NCI-H748 treated with DMSO at 0.1 percent for 48 hours (cell line): Measurements from ENCODE around the gene BCR.
"Not testable (repeated sequence)": the region's sequence is repeated elsewhere in the genome, so short reads cannot be mapped to it uniquely, and the experiment has no call there.

Experiments
- DNase-seq: peaks from one replicate; lab custom pipeline; 2025; lab: John Stamatoyannopoulos, UW

BCR gene

GRCh38 chr22:23316596-23316995 is 136.3 kb downstream of the BCR start:
- DNase-seq, result not testable (repeated sequence)

DNA sequence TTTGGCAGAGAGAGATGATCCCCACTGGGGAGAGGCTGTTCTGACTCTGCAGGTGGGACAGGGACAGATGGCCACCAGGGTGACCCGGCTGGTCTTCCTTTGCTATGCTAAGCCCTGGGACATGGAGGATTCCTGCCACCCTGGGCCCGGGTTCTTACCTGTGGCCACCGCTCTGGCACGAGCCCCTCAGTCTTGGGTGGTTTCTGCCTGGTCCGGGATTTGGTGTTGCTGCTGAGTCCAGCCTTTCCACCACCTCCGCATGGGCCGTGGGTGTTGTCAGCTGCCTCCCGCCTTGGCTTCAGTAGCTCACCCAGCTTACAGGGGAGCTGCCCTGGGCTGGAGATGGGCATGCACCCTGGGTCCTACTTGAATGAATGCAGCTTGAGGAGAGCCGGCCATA is 138.0 kb downstream of the BCR start:
- not testable (repeated sequence) for DNase-seq

GRCh38 chr22:23322497-23323080 is 142.3 kb downstream of the BCR start:
- not testable (repeated sequence) for DNase-seq

GRCh38 chr22:23323960-23324688 is 143.8 kb downstream of the BCR start:
- not testable (repeated sequence) for DNase-seq

GRCh38 chr22:23325183-23325582 is 144.9 kb downstream of the BCR start:
- DNase-seq, result no peak

DNA sequence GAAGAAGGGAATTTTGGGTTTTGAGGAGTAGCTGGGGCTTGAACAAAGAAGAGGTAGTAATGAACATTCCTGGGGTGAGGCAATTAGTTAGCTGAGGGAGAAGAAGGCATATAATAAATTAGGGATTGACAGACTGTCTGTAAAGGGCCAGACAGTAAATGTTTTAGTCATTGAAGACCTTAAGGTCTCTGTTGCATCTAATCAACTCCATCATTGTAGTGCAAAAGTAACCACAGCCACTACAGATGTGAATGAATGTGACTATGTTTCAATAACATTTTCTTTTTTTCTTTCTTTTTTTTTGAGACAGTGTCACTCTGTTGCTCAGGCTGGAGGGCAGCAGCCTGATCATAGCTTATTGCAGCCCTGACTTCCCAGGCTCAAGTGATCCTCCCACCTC is 153.5 kb downstream of the BCR start:
- not testable (repeated sequence) for DNase-seq

- not testable (repeated sequence) for DNase-seq
These were observed 157.4 kb downstream of the BCR start for GRCh38 chr22:23337672-23338071.

DNA sequence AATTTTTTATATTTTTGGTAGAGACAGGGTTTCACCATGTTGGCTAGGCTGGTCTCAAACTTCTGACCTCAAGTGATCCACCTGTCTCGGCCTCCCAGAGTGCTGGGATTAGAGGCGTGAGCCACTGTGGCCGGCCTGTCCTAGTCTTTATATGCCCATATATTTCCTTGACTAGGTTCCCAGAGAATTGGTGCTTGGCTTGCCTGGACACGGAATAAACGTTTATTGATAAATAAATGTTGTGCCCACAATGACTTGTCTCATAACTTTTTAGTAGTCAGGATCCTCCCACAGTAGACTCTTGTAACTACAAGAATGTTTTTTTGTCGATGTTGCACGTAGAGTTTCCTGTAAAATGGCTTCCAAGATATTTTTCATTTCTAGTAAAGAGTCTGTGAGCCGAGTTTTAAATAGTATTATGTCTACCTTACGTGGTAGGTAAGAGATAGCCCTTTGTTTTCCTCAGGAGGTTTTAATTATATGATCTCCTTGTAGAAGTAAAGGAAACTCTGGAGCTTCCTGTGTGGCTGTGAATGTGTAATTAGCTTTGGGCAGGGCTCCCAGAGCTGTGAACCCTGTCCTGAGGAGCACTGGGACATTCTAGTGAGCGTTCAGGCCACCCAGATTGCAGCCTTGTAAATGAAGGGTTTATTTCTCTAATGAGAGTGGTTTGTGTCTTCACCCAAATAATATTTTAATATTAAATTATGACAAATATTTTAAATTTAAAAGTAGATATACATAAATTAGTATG is 161.8 kb downstream of the BCR start:
- not testable (repeated sequence) for DNase-seq

DNA sequence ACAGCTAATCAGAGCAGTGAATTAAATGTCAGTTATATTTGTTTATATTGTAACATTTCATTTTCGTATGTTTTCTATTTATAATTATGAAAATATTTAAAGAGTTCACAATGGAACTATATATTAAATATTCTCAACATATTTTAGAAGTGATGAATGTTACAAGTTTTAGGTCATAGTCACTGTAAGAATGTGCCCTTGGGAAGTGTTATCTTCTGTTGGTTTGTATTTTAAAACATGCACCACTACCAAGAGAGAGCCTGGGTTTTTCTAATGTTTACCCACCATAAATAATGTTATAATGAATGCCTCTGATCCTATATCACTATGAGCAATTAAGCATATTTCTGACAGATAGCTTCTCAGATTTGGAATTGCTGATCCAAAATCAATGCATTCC is 171.0 kb downstream of the BCR start:
- DNase-seq, result no peak

DNA sequence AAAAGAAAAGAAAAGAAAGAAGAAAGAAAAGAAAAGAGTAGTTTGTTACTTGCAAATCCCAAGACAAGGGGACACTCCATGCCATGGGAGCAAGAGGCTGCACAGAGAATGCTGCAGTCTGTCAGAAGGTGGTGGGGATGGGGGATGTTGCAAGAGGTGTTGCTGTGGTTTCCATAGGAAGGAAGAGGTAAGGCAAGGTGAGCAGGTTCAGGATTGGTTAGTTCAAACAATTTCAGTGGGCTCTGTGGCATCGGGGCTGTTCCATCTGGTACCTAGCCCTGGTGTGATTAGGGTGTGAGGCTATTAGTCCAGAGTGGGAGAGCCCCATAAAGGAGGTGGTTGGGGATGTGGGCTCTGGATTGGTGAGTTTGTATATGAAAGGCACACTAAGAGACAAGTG is 172.7 kb downstream of the BCR start:
- DNase-seq, result no peak

DNA sequence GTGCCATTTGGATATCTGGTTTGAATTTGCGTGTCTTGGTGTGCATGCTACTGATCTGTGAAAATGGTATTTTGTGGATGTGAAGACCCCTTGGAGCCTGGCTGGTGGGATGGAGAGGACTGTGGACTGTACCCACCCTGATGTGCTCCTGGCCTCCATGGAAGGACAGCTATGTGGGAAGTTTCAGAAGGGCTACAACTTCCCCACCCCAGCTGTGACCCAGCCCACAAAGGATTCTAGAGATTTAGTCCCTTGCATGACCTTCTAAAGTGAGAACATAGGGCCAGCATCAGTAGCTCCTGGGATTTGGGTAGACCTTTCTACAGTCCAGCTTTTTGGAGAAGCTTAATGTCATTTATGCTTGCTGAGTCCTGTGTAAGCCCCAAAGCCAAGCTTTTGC is 173.4 kb downstream of the BCR start:
- DNase-seq, result no peak

- DNase-seq, result no peak
These were observed 175.8 kb downstream of the BCR start for GRCh38 chr22:23356094-23356493.

DNA sequence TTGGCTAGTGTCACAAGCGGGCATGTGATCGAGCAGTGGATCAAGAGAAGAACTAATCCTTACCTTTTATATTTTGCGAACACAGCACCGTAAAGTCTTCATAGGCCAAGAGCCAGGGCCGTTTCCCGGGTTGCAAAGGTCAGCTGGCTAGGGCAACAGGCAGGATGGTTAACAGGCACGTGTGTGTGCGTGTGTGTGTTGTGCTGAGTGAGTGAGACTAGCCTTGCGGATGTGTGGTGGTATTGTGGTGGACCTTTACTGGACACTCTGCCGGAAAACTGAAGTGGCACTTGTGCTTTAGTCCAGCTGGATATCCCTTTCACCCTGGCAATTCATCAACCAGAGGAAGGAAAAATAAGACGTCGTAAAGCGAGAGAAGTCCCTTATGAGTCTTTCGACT is 176.7 kb downstream of the BCR start:
- DNase-seq, result no peak

GRCh38 chr22:23359583-23360123 is 179.3 kb downstream of the BCR start:
- no peak for DNase-seq

DNA sequence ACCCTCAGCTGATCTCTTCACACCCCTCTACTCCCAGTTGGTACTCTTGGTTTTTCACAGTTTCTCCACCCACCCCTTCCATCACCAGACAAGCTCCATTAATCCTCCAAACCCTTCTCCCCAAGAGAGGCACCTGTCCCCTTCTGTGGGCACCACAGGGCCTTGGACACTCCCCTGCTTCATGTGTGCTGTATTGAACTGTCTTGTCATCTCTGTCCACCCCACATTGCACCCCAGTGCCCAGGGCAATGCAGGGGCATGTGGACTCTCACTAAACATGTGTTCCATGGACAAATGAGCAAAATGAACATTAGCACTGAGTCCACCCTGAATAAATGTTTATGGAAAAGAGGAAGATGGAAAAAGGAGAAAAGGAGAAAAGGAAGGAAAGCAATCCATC is 181.4 kb downstream of the BCR start:
- DNase-seq, result no peak

- no peak for DNase-seq
These were observed 183.4 kb downstream of the BCR start for GRCh38 chr22:23363683-23364082.

- DNase-seq, result no peak
These were observed 184.1 kb downstream of the BCR start for GRCh38 chr22:23364389-23364788.

DNA sequence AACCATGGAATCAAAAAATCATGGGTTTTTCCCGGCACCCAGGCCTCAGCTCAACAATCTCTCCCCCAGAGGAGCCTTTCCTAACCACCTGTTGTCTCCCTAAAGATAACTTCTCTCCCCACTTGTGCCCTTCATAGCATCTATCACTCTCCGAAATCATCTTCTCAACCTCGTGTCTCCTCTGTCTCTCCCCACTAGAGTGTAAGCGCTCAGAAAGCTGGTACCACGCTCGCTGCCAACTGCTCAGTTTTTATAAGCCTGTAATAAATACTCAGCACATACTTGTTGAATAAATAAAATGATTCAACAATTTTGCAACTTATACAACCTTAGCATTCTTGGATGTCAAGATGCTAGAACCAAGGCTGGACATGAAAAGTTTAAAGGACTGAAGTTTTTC is 185.2 kb downstream of the BCR start:
- no peak for DNase-seq

DNA sequence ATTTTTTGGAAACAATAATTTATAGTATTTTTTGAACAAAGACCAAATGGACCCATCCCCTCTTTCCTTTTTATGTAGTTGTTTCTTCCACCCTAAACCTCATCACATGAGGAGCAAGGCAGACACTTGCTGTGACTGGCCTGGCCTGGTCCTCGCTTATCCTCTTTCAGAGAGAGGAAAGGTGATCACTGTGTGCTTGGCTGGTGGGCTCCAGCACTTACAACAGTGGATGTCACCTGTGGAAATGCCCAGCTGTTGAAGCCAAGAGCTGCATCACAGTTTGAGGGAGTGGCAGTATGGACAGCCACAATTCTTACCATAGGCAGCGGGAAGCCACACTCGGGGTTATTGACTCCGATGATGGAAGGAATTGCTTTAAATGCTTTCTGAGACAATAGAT is 185.7 kb downstream of the BCR start:
- DNase-seq, result no peak

DNA sequence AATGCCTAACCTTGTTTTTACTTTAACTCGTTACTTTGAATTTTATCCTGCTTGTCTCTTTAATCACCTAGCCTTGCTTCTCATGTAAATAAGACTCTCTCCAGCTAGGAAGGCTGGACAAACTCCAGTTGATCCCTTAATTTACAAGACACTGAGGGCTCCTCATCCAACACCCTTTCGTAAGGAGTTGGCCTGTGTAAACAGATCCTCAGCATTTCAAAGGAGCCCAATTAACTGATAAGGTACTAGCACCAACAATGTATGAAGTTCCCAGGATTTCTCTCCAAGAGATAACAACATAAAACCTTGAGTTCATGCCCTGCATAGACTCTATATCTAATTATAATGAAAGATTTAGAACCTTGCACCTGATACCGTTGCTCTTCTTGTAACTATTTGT is 186.9 kb downstream of the BCR start:
- DNase-seq, result not testable (repeated sequence)
